HCT116 (cell line): ENCODE data around the gene SLC36A2.

Experiments used
- ATF3 ChIP-seq: IDR thresholded peaks from 2 replicates; pipeline ENCODE4 v1.6.1; 2012
- CEBPB ChIP-seq: IDR thresholded peaks from 2 replicates; pipeline ENCODE4 v1.6.1; 2012; ENCODE audit warnings: low read depth
- CTCF ChIP-seq, 3 experiments: fragments of 200-600 bp in 1 of 3; sonication (generic) in 1 of 3; IDR thresholded peaks in 2 of 3; conservative IDR thresholded peaks in 1 of 3; 2 replicates each; pipeline ENCODE4 v1.5.1; 2012 to 2017; ENCODE audit warnings: low read depth in 2 of 3, low read length in 2 of 3, antibody characterized with exemption in 1 of 3, borderline replicate concordance in 1 of 3, control low read depth in 1 of 3, mild to moderate bottlenecking in 1 of 3, mixed read lengths in 1 of 3, mixed run types in 1 of 3, moderate library complexity in 1 of 3; ENCODE audit not compliant: insufficient read depth in 1 of 3
- EGR1 ChIP-seq: IDR thresholded peaks from 2 replicates; pipeline ENCODE4 v1.6.1; 2012; ENCODE audit warnings: low read depth
- EZH2 ChIP-seq: fragments of 200-600 bp; sonication (generic); IDR thresholded peaks from 2 replicates; pipeline ENCODE4 v1.6.1; 2017; ENCODE audit warnings: antibody characterized with exemption, mixed run types
- MAX ChIP-seq: IDR thresholded peaks from 2 replicates; pipeline ENCODE4 v1.6.1; 2012
- POLR2A ChIP-seq: IDR thresholded peaks from 2 replicates; pipeline ENCODE4 v1.7.0; 2011; ENCODE audit warnings: borderline replicate concordance; ENCODE audit not compliant: insufficient read depth, insufficient read length; ENCODE audit errors: extremely low read depth
- POLR2AphosphoS5 ChIP-seq: IDR thresholded peaks from 2 replicates; pipeline ENCODE4 v1.6.1; 2011; ENCODE audit warnings: mild to moderate bottlenecking, low read depth, low read length, moderate library complexity
- RAD21 ChIP-seq: IDR thresholded peaks from 2 replicates; pipeline ENCODE4 v1.6.1; 2012; ENCODE audit warnings: low read depth, mild to moderate bottlenecking
- SP1 ChIP-seq: IDR thresholded peaks from 2 replicates; pipeline ENCODE4 v1.6.1; 2012; ENCODE audit warnings: low read depth
- SRF ChIP-seq: IDR thresholded peaks from 2 replicates; pipeline ENCODE4 v1.6.1; 2012; ENCODE audit warnings: low read depth
- YY1 ChIP-seq: IDR thresholded peaks from 2 replicates; pipeline ENCODE4 v1.6.1; 2011; ENCODE audit warnings: low read length, low read depth, moderate library complexity, mild to moderate bottlenecking; ENCODE audit not compliant: insufficient replicate concordance; ENCODE audit errors: extremely low read depth
- ZNF274 ChIP-seq: fragments of 200-500 bp; sonication (Bioruptor generic); IDR thresholded peaks from 2 replicates; pipeline ENCODE4 v1.6.1; 2014; ENCODE audit warnings: mild to moderate bottlenecking, low read depth, low read length, inconsistent platforms

GRCh38 chr5:151382576-151382975, 35.2 kb upstream of the SLC36A2 start:
- TF ChIP-seq EZH2 (no peak), YY1 (no peak), CTCF (IDR thresholded peaks at IDR 0.05 in 2 of 3, conservative IDR thresholded peaks at IDR 0.05 in 1 of 3; ENCODE audit: borderline replicate concordance in 1 of 3, insufficient read depth in 1 of 3, low read depth in 2 of 3, low read length in 2 of 3) (no peak), MAX (no peak), POLR2A (no peak), SRF (no peak), SP1 (no peak), POLR2AphosphoS5 (no peak), ZNF274 (no peak), ATF3 (no peak), EGR1 (no peak), RAD21 (no peak), CEBPB (no peak)
